HG03108 (cell line): Measurements from ENCODE around the gene PHKA1.
"Not testable (repeated sequence)": the region's sequence is repeated elsewhere in the genome, so short reads cannot be mapped to it uniquely, and the experiment has no call there.

ENCODE experiments used
- ATAC-seq: cut with Tn5 transposase; IDR thresholded peaks from one replicate; pipeline ENCODE4 v1.9.1; 2021; ENCODE audit warnings: moderate library complexity; ENCODE audit not compliant: unreplicated experiment

The PHKA1 gene

GRCh38 chrX:72713599-72714477 is at the start of gene PHKA1:
PHKA1 (minus strand) TSS chrX:72714306; CDS start chrX:72713880, 426 bp downstream.
- ATAC-seq, result not testable (repeated sequence)

- not testable (repeated sequence) for ATAC-seq
Measured at GRCh38 chrX:72760454-72760853, 46.3 kb upstream of the PHKA1 start.

GRCh38 chrX:72748545-72748944 is 34.4 kb upstream of the PHKA1 start:
- ATAC-seq, result not testable (repeated sequence)

GRCh38 chrX:72745546-72745945 is 31.4 kb upstream of the PHKA1 start:
- not testable (repeated sequence) for ATAC-seq

GRCh38 chrX:72735561-72735960 is 21.5 kb upstream of the PHKA1 start:
- ATAC-seq, result no peak

- not testable (repeated sequence) for ATAC-seq
Measured at GRCh38 chrX:72733636-72734035, 19.5 kb upstream of the PHKA1 start.

GRCh38 chrX:72727846-72728245 is 13.7 kb upstream of the PHKA1 start:
- ATAC-seq, result no peak

- no peak for ATAC-seq
Measured at GRCh38 chrX:72716766-72717165, 2.7 kb upstream of the PHKA1 start.

GRCh38 chrX:72715546-72715945 is 1.4 kb upstream of the PHKA1 start:
- no peak for ATAC-seq

GRCh38 chrX:72714478-72714916 is 391 bp upstream of the PHKA1 start:
- no peak for ATAC-seq

GRCh38 chrX:72713130-72713529 is 976 bp downstream of the PHKA1 start:
- ATAC-seq, result no peak

- no peak for ATAC-seq
Measured at GRCh38 chrX:72712094-72712755, 1.9 kb downstream of the PHKA1 start.

GRCh38 chrX:72705814-72706213 is 8.3 kb downstream of the PHKA1 start:
- no peak for ATAC-seq

GRCh38 chrX:72705111-72705510 is 9.0 kb downstream of the PHKA1 start:
- ATAC-seq, result no peak

- ATAC-seq, result no peak
Measured at GRCh38 chrX:72694170-72694569, 19.9 kb downstream of the PHKA1 start.

GRCh38 chrX:72693477-72693876 is 20.6 kb downstream of the PHKA1 start:
- ATAC-seq, result no peak

- ATAC-seq, result no peak
Measured at GRCh38 chrX:72687396-72687795, 26.7 kb downstream of the PHKA1 start.

GRCh38 chrX:72685810-72686456 is 28.2 kb downstream of the PHKA1 start:
- ATAC-seq, result no peak

GRCh38 chrX:72685018-72685417 is 29.1 kb downstream of the PHKA1 start:
- ATAC-seq, result no peak

GRCh38 chrX:72683631-72684030 is 30.5 kb downstream of the PHKA1 start:
- ATAC-seq, result no peak

- ATAC-seq, result no peak
Measured at GRCh38 chrX:72676465-72676864, 37.6 kb downstream of the PHKA1 start.

GRCh38 chrX:72673951-72674350 is 40.2 kb downstream of the PHKA1 start:
- not testable (repeated sequence) for ATAC-seq
